RWPE1 (cell line): Measurements from ENCODE around the gene ADD2.

ENCODE experiments used
- CTCF ChIA-PET: fragments of 350-600 bp; sonication (Branson Sonifier 250); formaldehyde crosslinking; extraction: SDS; loops from one replicate; lab custom pipeline; 2021; lab: Yijun Ruan, JAX
- POLR2A ChIA-PET: fragments of 400-600 bp; formaldehyde crosslinking; extraction: SDS; loops from one replicate; lab custom pipeline; 2020; ENCODE audit warnings: antibody characterized with exemption; ENCODE audit not compliant: low non-redundant PET; lab: Yijun Ruan, JAX
- DNase-seq: peaks from one replicate; pipeline ENCODE4 v3.0.0; 2012; ENCODE audit warnings: low spot score
- H3K27ac ChIP-seq: fragments of 450-650 bp; 2 replicates; pipeline ENCODE4 v1.5.1; 2017
- CTCF ChIP-seq: fragments of 450-650 bp; conservative IDR thresholded peaks from 2 replicates; pipeline ENCODE4 v1.5.1; 2017; ENCODE audit warnings: low read depth, mild to moderate bottlenecking

ADD2 gene

GRCh38 chr2:70723286-70723885 is 44.6 kb downstream of the ADD2 start:
- no peak overlapping the region for H3K27ac ChIP-seq
- POLR2A ChIA-PET, result no interaction called here
- DNase-seq, result no peak
- no peak for TF ChIP-seq CTCF
- CTCF ChIA-PET, result no interaction called here

- POLR2A ChIA-PET, result no interaction called here
- no peak overlapping the region for H3K27ac ChIP-seq
- CTCF ChIA-PET, result interaction anchor here (0.6 to 0.7 kb wide), 2 partner anchors 280 to 667 kb away, joined by 3 to 5 read pairs; no protein-coding TSS in a partner anchor
- no peak for DNase-seq
- no peak for TF ChIP-seq CTCF
Measured at GRCh38 chr2:70720124-70720523, 47.9 kb downstream of the ADD2 start.

- ChIA-PET POLR2A (no interaction called here), CTCF (interaction anchor here (0.7 kb wide), 2 partner anchors 279 to 1112 kb away, joined by 3 read pairs; no protein-coding TSS in a partner anchor)
- no peak for DNase-seq
- H3K27ac ChIP-seq, result no peak overlapping the region
- TF ChIP-seq CTCF, result no peak
Measured at GRCh38 chr2:70719231-70719630, 48.8 kb downstream of the ADD2 start.

- TF ChIP-seq CTCF, result no peak
- H3K27ac ChIP-seq, result no peak overlapping the region
- ChIA-PET CTCF (interaction anchor here (0.7 kb wide), 1 partner anchor 1113 kb away, joined by 3 read pairs; no protein-coding TSS in a partner anchor), POLR2A (no interaction called here)
- DNase-seq, result no peak
Measured at GRCh38 chr2:70718736-70719135, 49.3 kb downstream of the ADD2 start.

- CTCF ChIA-PET, result no interaction called here
- POLR2A ChIA-PET, result no interaction called here
- no peak for TF ChIP-seq CTCF
- DNase-seq, result no peak
- no peak overlapping the region for H3K27ac ChIP-seq
Measured at GRCh38 chr2:70718241-70718640, 49.8 kb downstream of the ADD2 start.

- CTCF ChIA-PET, result interaction anchor here (0.6 to 0.8 kb wide), 2 partner anchors 51 to 378 kb away, joined by 3 read pairs; partner anchors contain the start of gene ADD2
- DNase-seq, result no peak
- POLR2A ChIA-PET, result no interaction called here
- no peak for TF ChIP-seq CTCF
- H3K27ac ChIP-seq, result no peak overlapping the region
Measured at GRCh38 chr2:70717431-70718038, 50.5 kb downstream of the ADD2 start.
